ENCODE measurements around the gene PTPRM.

Gene PTPRM

DNA sequence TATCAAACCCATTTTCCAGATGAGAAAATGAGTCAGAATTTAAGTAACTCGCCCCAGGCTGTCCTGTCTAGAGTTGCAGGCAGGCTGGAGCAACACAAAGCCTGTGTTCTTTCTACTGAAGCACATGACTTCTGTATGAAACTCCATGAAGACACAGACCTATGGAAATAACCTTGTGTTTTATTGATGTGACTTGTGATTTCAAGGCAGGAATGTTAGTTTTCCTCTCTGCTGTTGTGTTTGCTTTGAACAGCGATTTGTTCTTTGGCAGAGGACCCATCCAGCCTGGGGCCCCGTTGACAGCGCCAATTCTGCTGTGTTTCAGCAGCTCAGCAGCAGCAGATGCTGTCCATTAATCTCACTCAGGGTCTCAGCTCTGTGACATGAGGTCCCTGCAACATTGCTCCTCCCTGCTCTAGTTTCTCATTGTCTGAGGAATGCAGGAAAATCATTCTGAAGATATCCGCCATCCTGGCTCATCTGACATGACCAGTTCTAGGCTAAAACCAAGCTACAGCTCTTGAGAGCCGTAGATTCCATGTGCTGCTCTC, 697.8 kb downstream of the PTPRM start:
- no peak for DNase-seq

DNA sequence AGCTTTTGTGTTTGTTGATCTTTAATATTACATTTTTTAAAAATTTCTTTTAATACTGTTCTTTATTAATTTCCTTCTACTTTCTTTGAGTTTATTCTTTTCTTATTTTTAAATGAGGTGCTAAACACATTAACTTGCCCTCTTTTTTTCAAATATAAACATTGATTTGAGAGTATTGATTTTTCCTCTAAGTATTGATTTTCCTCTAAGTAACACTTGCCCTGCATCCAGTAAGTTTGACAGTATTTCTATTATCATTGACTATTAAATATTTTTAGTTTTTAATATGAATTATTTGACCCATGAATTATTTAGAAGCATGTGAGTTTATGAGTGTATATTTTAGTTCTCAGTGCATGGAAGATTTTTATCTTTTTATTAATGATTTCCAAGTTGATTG, 705.1 kb downstream of the PTPRM start:
- DNase-seq: no peak

DNA sequence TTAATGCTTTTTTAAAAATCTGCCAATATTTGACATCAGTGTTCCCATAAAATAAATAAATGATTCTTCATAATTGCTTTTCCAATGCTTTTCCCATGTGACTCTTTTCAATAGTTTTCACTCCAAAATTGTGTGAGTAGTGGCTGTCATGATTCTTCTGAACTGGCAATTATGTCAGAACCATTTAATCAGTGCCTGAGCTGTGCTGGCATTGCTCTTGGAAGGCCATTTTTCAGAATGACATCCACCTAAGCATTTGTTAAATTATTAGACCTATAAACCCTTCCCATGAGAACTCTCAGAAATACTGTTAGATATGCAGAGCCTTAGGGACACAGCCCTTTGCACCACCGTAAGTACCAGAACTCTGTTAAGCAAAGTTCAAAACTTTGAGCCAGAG, 707.3 kb downstream of the PTPRM start:
- no peak for DNase-seq

DNA sequence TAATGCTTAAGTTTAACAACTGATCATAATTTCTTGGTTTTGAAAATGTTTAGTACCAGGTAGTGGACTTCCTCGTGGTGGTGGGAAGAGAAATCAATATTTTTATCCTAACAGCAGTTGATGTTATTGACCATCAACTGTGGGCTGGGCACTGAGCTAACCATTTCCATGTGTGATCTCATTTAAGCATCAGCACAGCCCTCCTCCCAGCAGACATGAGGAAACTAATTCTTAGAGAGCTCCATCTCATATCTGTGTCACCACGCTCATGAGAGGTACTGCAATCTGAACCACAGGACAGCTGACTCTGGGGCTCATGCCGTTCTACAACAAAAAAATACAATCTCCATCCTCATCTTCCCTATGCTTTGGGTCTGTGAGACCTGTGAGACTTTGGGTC, 709.3 kb downstream of the PTPRM start:
- DNase-seq: no peak

- no peak for DNase-seq
Observed at GRCh38 chr18:8277270-8277669, 710.2 kb downstream of the PTPRM start.

GRCh38 chr18:8279346-8279745, 712.2 kb downstream of the PTPRM start:
- DNase-seq: no peak

- no peak for DNase-seq
Observed at GRCh38 chr18:8279781-8280330, 712.7 kb downstream of the PTPRM start.

GRCh38 chr18:8283891-8284585, 716.9 kb downstream of the PTPRM start:
- no peak for DNase-seq

GRCh38 chr18:8286303-8286702, 719.2 kb downstream of the PTPRM start:
- no peak for DNase-seq

- no peak for DNase-seq
Observed at GRCh38 chr18:8287196-8287885, 720.2 kb downstream of the PTPRM start.

GRCh38 chr18:8288472-8289195, 721.5 kb downstream of the PTPRM start:
- no peak for DNase-seq

GRCh38 chr18:8290435-8290834, 723.3 kb downstream of the PTPRM start:
- no peak for DNase-seq

DNA sequence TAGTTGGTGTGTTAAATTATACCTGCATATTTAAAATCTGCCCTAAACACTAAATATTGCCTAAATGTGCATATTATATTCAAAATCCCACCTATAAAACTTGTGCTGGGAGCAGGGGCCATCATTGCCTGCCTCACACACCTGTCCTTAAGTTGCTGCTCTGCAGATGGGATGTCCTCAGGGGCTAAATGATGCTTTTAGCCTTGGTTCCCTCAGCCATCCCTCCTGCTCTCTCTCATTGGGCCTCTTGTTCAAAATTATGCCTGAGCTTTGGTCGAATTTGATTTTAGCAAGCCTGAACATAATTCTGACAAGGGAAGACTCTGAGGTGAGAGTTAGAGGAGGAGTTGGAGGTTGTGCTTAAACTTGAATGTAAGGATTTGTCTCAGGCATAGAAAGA, 723.8 kb downstream of the PTPRM start:
- no peak for DNase-seq

DNA sequence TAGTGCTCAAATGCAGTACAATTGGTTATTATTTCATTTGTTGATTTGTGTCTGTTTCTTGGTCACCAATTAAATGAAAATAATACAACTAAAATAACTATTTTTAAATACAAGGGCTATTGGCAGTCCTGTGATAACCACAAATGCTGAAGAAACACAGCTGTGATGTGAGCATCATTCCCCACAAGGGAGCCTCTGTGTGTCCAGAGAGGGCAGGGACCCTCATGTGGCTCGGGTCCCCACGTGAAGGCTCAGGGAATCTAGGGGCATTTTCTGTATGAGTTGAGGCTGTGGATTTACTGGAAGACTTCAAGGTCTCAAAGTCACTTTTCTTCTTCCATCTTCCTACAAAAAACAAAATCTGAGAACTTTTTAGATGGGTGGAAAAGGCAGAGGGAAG, 726.1 kb downstream of the PTPRM start:
- no peak for DNase-seq

- DNase-seq: no peak
Observed at GRCh38 chr18:8296886-8297616, 729.9 kb downstream of the PTPRM start.

GRCh38 chr18:8298186-8298585, 731.1 kb downstream of the PTPRM start:
- DNase-seq: no peak

DNA sequence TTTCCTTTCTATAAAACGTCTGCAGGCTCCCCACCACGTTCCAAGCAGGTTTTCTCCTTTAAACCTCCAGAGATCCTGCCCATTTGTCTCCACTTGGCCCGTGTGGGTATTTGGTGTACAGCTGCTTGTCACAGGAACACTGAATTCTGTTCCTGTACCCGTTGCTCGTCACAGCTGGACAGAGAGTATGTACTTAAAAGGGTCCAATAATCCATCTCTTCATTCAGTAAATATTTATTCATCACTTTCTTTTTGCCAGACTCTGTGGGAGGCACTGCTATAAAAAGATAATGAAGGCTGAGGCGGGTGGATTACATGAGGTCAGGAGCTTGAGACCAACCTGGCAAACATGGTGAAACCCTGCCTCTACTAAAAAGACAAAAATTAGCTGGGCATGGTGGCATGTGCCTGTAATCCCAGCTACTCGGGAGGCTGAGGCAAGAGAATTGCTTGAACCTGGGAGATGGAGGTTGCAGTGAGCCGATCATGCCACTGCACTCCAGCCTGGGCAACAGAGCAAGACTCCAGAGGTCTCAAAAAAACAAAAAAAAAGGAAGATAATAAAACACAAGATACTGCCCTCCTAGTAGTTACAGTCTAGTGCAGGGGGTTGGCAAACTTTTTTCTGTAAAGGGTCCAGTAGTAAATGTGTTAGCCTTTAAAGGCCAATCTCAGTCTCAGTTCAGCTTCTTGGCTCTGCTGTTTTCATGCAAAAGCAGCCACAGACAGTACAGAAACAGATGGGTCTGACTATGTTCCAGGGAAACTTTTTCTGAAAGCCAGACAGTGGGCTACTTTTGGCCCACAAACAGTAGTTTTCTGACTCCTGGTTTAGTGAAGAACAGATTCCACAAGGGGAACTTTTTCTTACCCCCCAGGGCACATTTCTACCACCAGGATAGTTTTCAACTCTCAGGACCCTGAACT, 732.2 kb downstream of the PTPRM start:
- no peak for DNase-seq

- no peak for DNase-seq
Observed at GRCh38 chr18:8300751-8301410, 733.8 kb downstream of the PTPRM start.

GRCh38 chr18:8301427-8302172, 734.5 kb downstream of the PTPRM start:
- DNase-seq: no peak

DNA sequence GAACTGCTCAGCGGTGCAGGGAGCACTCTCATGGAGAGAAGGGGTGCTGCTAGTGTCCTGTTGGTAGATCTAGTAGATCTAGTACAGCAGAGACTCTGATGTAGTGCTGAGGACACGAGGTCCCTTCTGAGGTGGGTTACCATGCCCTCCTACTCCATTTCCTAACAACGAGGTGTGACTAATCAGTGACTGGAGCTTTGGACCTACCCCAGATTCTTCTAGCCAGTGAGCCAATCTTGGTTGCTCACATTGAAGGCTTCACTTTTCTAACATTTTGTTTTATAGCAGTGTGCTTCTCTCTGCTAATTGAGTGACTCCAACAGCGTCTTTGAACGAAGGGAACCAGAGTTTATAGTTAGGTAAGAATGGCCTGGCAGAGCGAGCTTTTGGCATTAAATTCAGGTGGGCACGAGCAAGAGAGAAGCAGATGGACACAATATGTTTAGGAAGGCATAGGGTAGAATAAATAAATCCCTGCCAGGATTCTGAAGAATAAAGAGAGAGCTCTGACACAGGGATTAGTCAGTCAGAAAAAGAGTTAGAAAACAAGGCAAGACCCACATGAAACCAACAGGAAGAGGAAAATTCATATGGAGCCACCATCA, 736.1 kb downstream of the PTPRM start:
- DNase-seq: no peak
